ENCODE data around the gene CORO7.

CORO7 gene

GRCh38 chr16:4410335-4411075 lies 5.9 kb downstream of the CORO7 start:
- H3K4me3 ChIP-seq (ENCODE audit: low read length in 2 of 2) = no peak overlapping the region
- no peak overlapping the region for H3K9ac ChIP-seq (ENCODE audit: low read length in 2 of 2)
- H3K27me3 ChIP-seq (ENCODE audit: control insufficient read depth in 1 of 2, insufficient read depth in 2 of 2, low read length in 2 of 2) = no peaks in the 10 kb centered on the region
- H3K27ac ChIP-seq (ENCODE audit: low read length) = no peak overlapping the region
- H3K4me1 ChIP-seq (ENCODE audit: control insufficient read depth, insufficient read depth, low read length) = peaks cover 34% of the 10 kb centered on the region
- H3K36me3 ChIP-seq (ENCODE audit: control insufficient read depth in 2 of 2, insufficient read depth in 2 of 2, low read length in 2 of 2) = peaks cover 0 to 11% of the 10 kb centered on the region in 2 donors
- H3K9me3 ChIP-seq (ENCODE audit: control insufficient read depth in 2 of 2, low read length in 2 of 2) = no peaks in the 10 kb centered on the region

- Histone ChIP-seq H3K36me3 (ENCODE audit: control insufficient read depth in 2 of 2, insufficient read depth in 2 of 2, low read length in 2 of 2) (peaks cover 0 to 14% of the 10 kb centered on the region in 2 donors), H3K9ac (ENCODE audit: low read length in 2 of 2) (no peak overlapping the region)
Observed at GRCh38 chr16:4409081-4409932, 7.1 kb downstream of the CORO7 start.

GRCh38 chr16:4408323-4408690 lies 8.1 kb downstream of the CORO7 start:
- Histone ChIP-seq H3K9me3 (ENCODE audit: control insufficient read depth in 2 of 2, low read length in 2 of 2) (no peaks in the 10 kb centered on the region), H3K9ac (ENCODE audit: low read length in 2 of 2) (no peak overlapping the region), H3K36me3 (ENCODE audit: control insufficient read depth in 2 of 2, insufficient read depth in 2 of 2, low read length in 2 of 2) (peaks cover 0 to 14% of the 10 kb centered on the region in 2 donors), H3K27me3 (ENCODE audit: control insufficient read depth in 1 of 2, insufficient read depth in 2 of 2, low read length in 2 of 2) (no peaks in the 10 kb centered on the region), H3K27ac (ENCODE audit: low read length) (no peak overlapping the region), H3K4me3 (ENCODE audit: low read length in 2 of 2) (no peak overlapping the region), H3K4me1 (ENCODE audit: control insufficient read depth, insufficient read depth, low read length) (peaks cover 28% of the 10 kb centered on the region)

More at GRCh38 chr16:4409081-4409932, 7.1 kb downstream of the CORO7 start:
- H3K27ac ChIP-seq (ENCODE audit: low read length) = no peak overlapping the region
- peaks cover 28% of the 10 kb centered on the region for H3K4me1 ChIP-seq (ENCODE audit: control insufficient read depth, insufficient read depth, low read length)
- no peak overlapping the region for H3K4me3 ChIP-seq (ENCODE audit: low read length in 2 of 2)
- H3K9me3 ChIP-seq (ENCODE audit: control insufficient read depth in 2 of 2, low read length in 2 of 2) = no peaks in the 10 kb centered on the region
- no peaks in the 10 kb centered on the region for H3K27me3 ChIP-seq (ENCODE audit: control insufficient read depth in 1 of 2, insufficient read depth in 2 of 2, low read length in 2 of 2)

- H3K9me3 ChIP-seq (ENCODE audit: control insufficient read depth in 2 of 2, low read length in 2 of 2) = no peaks in the 10 kb centered on the region
- peaks cover 28% of the 10 kb centered on the region for H3K4me1 ChIP-seq (ENCODE audit: control insufficient read depth, insufficient read depth, low read length)
- H3K4me3 ChIP-seq (ENCODE audit: low read length in 2 of 2) = no peak overlapping the region
- H3K36me3 ChIP-seq (ENCODE audit: control insufficient read depth in 2 of 2, insufficient read depth in 2 of 2, low read length in 2 of 2) = peaks cover 0 to 12% of the 10 kb centered on the region in 2 donors
- no peak overlapping the region for H3K9ac ChIP-seq (ENCODE audit: low read length in 2 of 2)
- H3K27me3 ChIP-seq (ENCODE audit: control insufficient read depth in 1 of 2, insufficient read depth in 2 of 2, low read length in 2 of 2) = no peaks in the 10 kb centered on the region
- H3K27ac ChIP-seq (ENCODE audit: low read length) = no peak overlapping the region
Observed at GRCh38 chr16:4407543-4408322, 8.7 kb downstream of the CORO7 start.

GRCh38 chr16:4404967-4405696 lies 11.3 kb downstream of the CORO7 start:
- H3K36me3 ChIP-seq (ENCODE audit: control insufficient read depth in 2 of 2, insufficient read depth in 2 of 2, low read length in 2 of 2) = peaks cover 0 to 9% of the 10 kb centered on the region in 2 donors

GRCh38 chr16:4404247-4404966 lies 12.0 kb downstream of the CORO7 start:
- no peaks in the 10 kb centered on the region for H3K27me3 ChIP-seq (ENCODE audit: control insufficient read depth in 1 of 2, insufficient read depth in 2 of 2, low read length in 2 of 2)
- no peak overlapping the region for H3K9ac ChIP-seq (ENCODE audit: low read length in 2 of 2)
- peaks cover 17% of the 10 kb centered on the region for H3K4me1 ChIP-seq (ENCODE audit: control insufficient read depth, insufficient read depth, low read length)
- peaks cover 0 to 9% of the 10 kb centered on the region in 2 donors for H3K36me3 ChIP-seq (ENCODE audit: control insufficient read depth in 2 of 2, insufficient read depth in 2 of 2, low read length in 2 of 2)
- H3K9me3 ChIP-seq (ENCODE audit: control insufficient read depth in 2 of 2, low read length in 2 of 2) = no peaks in the 10 kb centered on the region
- H3K4me3 ChIP-seq (ENCODE audit: low read length in 2 of 2) = no peak overlapping the region
- no peak overlapping the region for H3K27ac ChIP-seq (ENCODE audit: low read length)

More at GRCh38 chr16:4404967-4405696, 11.3 kb downstream of the CORO7 start:
- H3K4me3 ChIP-seq (ENCODE audit: low read length in 2 of 2) = no peak overlapping the region
- no peaks in the 10 kb centered on the region for H3K27me3 ChIP-seq (ENCODE audit: control insufficient read depth in 1 of 2, insufficient read depth in 2 of 2, low read length in 2 of 2)
- H3K4me1 ChIP-seq (ENCODE audit: control insufficient read depth, insufficient read depth, low read length) = peaks cover 17% of the 10 kb centered on the region
- no peak overlapping the region for H3K27ac ChIP-seq (ENCODE audit: low read length)
- no peaks in the 10 kb centered on the region for H3K9me3 ChIP-seq (ENCODE audit: control insufficient read depth in 2 of 2, low read length in 2 of 2)
- H3K9ac ChIP-seq (ENCODE audit: low read length in 2 of 2) = no peak overlapping the region

GRCh38 chr16:4403133-4403949 lies 13.1 kb downstream of the CORO7 start:
- H3K27me3 ChIP-seq (ENCODE audit: control insufficient read depth in 1 of 2, insufficient read depth in 2 of 2, low read length in 2 of 2) = no peaks in the 10 kb centered on the region
- H3K9ac ChIP-seq (ENCODE audit: low read length in 2 of 2) = no peak overlapping the region
- H3K4me1 ChIP-seq (ENCODE audit: control insufficient read depth, insufficient read depth, low read length) = peaks cover 12% of the 10 kb centered on the region
- H3K4me3 ChIP-seq (ENCODE audit: low read length in 2 of 2) = no peak overlapping the region
- no peak overlapping the region for H3K27ac ChIP-seq (ENCODE audit: low read length)
- H3K9me3 ChIP-seq (ENCODE audit: control insufficient read depth in 2 of 2, low read length in 2 of 2) = no peaks in the 10 kb centered on the region
- H3K36me3 ChIP-seq (ENCODE audit: control insufficient read depth in 2 of 2, insufficient read depth in 2 of 2, low read length in 2 of 2) = peaks cover 0 to 9% of the 10 kb centered on the region in 2 donors

- no peaks in the 10 kb centered on the region for H3K27me3 ChIP-seq (ENCODE audit: control insufficient read depth in 1 of 2, insufficient read depth in 2 of 2, low read length in 2 of 2)
- no peak overlapping the region for H3K27ac ChIP-seq (ENCODE audit: low read length)
- peaks cover 0 to 5% of the 10 kb centered on the region in 2 donors for H3K36me3 ChIP-seq (ENCODE audit: control insufficient read depth in 2 of 2, insufficient read depth in 2 of 2, low read length in 2 of 2)
- H3K9ac ChIP-seq (ENCODE audit: low read length in 2 of 2) = no peak overlapping the region
- H3K4me1 ChIP-seq (ENCODE audit: control insufficient read depth, insufficient read depth, low read length) = peaks cover 6% of the 10 kb centered on the region
- no peaks in the 10 kb centered on the region for H3K9me3 ChIP-seq (ENCODE audit: control insufficient read depth in 2 of 2, low read length in 2 of 2)
- peak overlapping the region in 1 of 2 donors; percentile 58 for H3K4me3 ChIP-seq (ENCODE audit: low read length in 2 of 2)
Observed at GRCh38 chr16:4402439-4403132, 13.8 kb downstream of the CORO7 start.

GRCh38 chr16:4401510-4401909 lies 14.9 kb downstream of the CORO7 start:
- Histone ChIP-seq H3K4me3 (ENCODE audit: low read length in 2 of 2) (no peak overlapping the region), H3K36me3 (ENCODE audit: control insufficient read depth in 2 of 2, insufficient read depth in 2 of 2, low read length in 2 of 2) (peaks cover 0 to 3% of the 10 kb centered on the region in 2 donors), H3K9ac (ENCODE audit: low read length in 2 of 2) (no peak overlapping the region), H3K4me1 (ENCODE audit: control insufficient read depth, insufficient read depth, low read length) (peaks cover 4% of the 10 kb centered on the region), H3K27ac (ENCODE audit: low read length) (no peak overlapping the region), H3K9me3 (ENCODE audit: control insufficient read depth in 2 of 2, low read length in 2 of 2) (no peaks in the 10 kb centered on the region), H3K27me3 (ENCODE audit: control insufficient read depth in 1 of 2, insufficient read depth in 2 of 2, low read length in 2 of 2) (no peaks in the 10 kb centered on the region)

Measured in stomach smooth muscle (tissue), 2 donors.